Measurements from ENCODE around the gene AOX1. TPM values are rescaled to one million over a fixed set of nuclear protein-coding genes. Genes with fewer than 3 reads are reported as not detected.

The AOX1 gene
- total and polyA plus RNA-seq, 2 experiments from 2014 or later, result 1.4 to 5.0 TPM

GRCh38 chr2:200624658-200625057, 38.8 kb downstream of the AOX1 start:
- no peak for ATAC-seq
- DNase-seq (ENCODE audit: low spot score), result no peak
- Histone ChIP-seq H3K27me3 (ENCODE audit: insufficient read depth) (no peaks in the 10 kb centered on the region), H4K20me1 (replicated peaks; ENCODE audit: insufficient read depth) (no peaks in the 10 kb centered on the region), H3K27ac (ENCODE audit: low read depth) (no peak overlapping the region), H3F3A (replicated peaks; ENCODE audit: low read depth) (no peaks in the 10 kb centered on the region), H3K4me2 (no peak overlapping the region), H3K9me2 (ENCODE audit: insufficient read depth) (no peaks in the 10 kb centered on the region), H3K4me1 (ENCODE audit: insufficient read depth) (no peaks in the 10 kb centered on the region), H3K4me3 (no peak overlapping the region), H3K36me3 (ENCODE audit: insufficient read depth) (no peaks in the 10 kb centered on the region), H3K79me2 (replicated peaks; ENCODE audit: insufficient read depth) (no peaks in the 10 kb centered on the region), H2AFZ (no peak overlapping the region)
- H3K4me1 Mint-ChIP-seq, result peaks cover 14% of the 10 kb centered on the region
- H3K27me3 Mint-ChIP-seq (ENCODE audit: insufficient read depth, low read depth, poor library complexity), result no peaks in the 10 kb centered on the region
- no peaks in the 10 kb centered on the region for H3K36me3 Mint-ChIP-seq (ENCODE audit: low read depth)
- TF ChIP-seq CREB1 (CRISPR knock-in tag; IDR thresholded peaks at IDR 0.05; ENCODE audit: low read depth), result no peak
- TF ChIP-seq EZH2 (IDR thresholded peaks at IDR 0.05; ENCODE audit: low read depth, unreplicated experiment), result no peak
- no peak for TF ChIP-seq POLR2AphosphoS5 (IDR thresholded peaks at IDR 0.05; ENCODE audit: low read depth)
- no peak for TF ChIP-seq ZNF462 (CRISPR knock-in tag; IDR thresholded peaks at IDR 0.05)
- TF ChIP-seq JUNB (IDR thresholded peaks at IDR 0.05; ENCODE audit: unreplicated experiment), result no peak
- TF ChIP-seq ETS1 (IDR thresholded peaks at IDR 0.05), result no peak
- TF ChIP-seq EZH2phosphoT487 (IDR thresholded peaks at IDR 0.05; ENCODE audit: unreplicated experiment), result no peak
- TF ChIP-seq ZNF114 (CRISPR knock-in tag; IDR thresholded peaks at IDR 0.05), result no peak
- TF ChIP-seq NANOG (IDR thresholded peaks at IDR 0.05; ENCODE audit: borderline replicate concordance), result no peak
- no peak for TF ChIP-seq ZNF331 (CRISPR knock-in tag; IDR thresholded peaks at IDR 0.05; ENCODE audit: low read depth)
- TF ChIP-seq REST (IDR thresholded peaks at IDR 0.05; ENCODE audit: unreplicated experiment), result no peak
- TF ChIP-seq CTCF (conservative IDR thresholded peaks at IDR 0.05; ENCODE audit: low read depth in 2 of 2), result no peak
- TF ChIP-seq STAT1 (IDR thresholded peaks at IDR 0.05; ENCODE audit: unreplicated experiment), result no peak
- H3K9me3 Mint-ChIP-seq, result no peaks in the 10 kb centered on the region
- no peak overlapping the region for H3K27ac Mint-ChIP-seq
- H3K4me3 Mint-ChIP-seq, result no peak overlapping the region

All from GM23338 (cell line).